GM12892 (cell line): ENCODE measurements around the gene ARMC6.

Experiments used
- POLR2A ChIP-seq: IDR thresholded peaks from 2 replicates; pipeline ENCODE4 v1.6.1; 2011; ENCODE audit warnings: low read depth, low read length, control low read depth
- POLR2AphosphoS5 ChIP-seq: IDR thresholded peaks from 2 replicates; pipeline ENCODE4 v1.6.1; 2011; ENCODE audit warnings: low read depth, low read length, control low read depth

GRCh38 chr19:19059837-19060611, 26.6 kb downstream of the ARMC6 start:
- no peak for TF ChIP-seq POLR2A
- no peak for TF ChIP-seq POLR2AphosphoS5
